ENCODE results near the gene NEDD4L.

Gene NEDD4L

DNA sequence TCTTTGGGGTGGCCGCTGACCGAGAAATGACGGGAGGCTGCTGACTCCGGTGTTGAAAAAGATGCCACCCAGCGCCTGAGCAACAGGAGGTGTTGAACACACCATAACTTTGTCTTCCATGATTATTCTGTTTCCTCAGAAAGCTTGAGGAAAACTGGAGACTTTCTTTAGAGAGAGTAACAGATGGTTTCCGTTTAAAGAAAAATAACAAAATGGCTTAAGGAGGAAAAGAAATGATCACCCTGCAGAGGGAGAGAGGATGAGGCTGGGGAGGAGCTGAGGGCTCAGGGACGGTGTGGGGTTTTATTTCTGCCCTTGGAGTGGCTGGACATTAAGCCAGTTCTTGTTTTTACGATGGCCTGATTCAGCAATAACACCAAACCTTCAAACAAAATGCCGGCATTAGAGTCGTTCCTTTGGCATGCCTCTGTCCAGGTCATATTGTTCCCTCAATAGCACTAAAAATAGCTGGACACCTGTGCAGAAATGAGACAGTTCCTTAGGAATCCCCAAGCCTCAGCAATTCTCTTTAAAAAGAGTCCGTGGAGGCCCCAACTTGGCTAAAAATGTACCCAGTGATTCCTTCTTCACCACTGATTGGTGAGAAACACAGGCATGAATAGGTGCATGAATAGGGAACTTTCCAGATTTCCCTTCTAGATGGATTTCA, 402.5 kb downstream of the NEDD4L start:
- DNase-seq, result no peak

DNA sequence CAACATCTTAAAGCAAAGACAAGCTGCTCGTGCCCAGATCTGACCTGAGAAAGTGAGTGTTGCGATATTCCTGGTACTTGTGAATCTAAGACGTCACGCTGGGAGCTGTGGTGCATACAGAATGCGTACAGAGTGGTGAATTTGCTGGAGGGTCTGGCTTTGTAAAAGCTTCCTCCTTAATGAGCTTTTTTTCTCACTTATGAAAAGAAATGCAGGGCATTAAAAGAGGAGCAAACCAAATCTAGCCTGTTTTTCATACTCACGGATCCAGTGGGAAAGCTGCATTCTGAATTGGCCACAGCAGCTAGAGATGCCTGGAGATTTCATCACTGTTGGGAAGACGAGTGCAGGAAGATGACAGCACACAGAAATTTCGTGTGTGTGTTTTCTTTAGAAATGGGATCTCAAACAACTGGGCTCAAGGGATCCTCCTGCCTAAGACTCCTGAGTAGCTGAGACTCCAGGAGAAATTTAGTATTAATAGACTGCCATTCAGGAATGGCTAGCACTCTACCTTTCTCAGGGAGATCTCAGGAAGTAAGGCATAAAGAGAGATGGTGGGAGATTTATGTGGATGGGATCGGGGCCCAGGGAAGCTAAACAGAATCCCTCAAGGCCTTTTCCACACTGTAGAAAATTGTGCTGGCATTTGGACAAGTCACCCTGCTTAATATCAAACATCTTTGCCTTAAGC, 403.5 kb downstream of the NEDD4L start:
- no peak for DNase-seq

DNA sequence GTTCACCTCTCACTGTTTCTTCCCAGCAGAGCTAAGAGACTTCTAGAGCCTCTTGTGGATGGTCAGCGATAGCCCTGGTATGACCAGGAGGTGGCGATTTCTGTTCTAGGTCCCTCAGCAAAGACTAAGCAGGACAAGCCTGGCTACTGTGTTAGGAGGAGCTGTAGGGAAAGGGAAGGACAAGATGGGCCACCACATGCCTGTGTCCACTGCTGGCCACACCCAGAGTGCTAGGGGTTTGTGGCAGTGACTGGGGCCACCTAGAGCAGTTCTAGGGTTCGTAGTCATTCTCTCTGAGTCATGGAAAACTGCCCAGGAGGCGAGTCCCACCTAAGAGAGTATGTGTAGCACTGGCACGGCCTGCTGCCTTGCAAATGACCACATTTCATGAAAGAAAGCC, 405.4 kb downstream of the NEDD4L start:
- DNase-seq, result no peak

Measured in NCI-H748 treated with DMSO at 0.1 percent for 48 hours (cell line).